IMR-90 (cell line): ENCODE measurements around the gene OR5B3. TPM values are rescaled to one million over a fixed set of nuclear protein-coding genes. Genes with fewer than 3 reads are reported as not detected.

Experiments used
- ATAC-seq: fragments of 200-7000 bp; cut with Tn5 transposase; 2 replicates; pipeline ENCODE4 v1.9.1; 2020; ENCODE audit warnings: low read depth, mild to moderate bottlenecking, moderate library complexity
- BruUV-seq: library from RNA; stranded (reverse); fragments of 400-500 nt; replicated peaks from 2 replicates; lab custom pipeline; 2021; lab: Mats Ljungman, UMichigan
- CTCF ChIA-PET: fragments of 300-600 bp; formaldehyde crosslinking; extraction: SDS; loops from one replicate; lab custom pipeline; 2021; ENCODE audit warnings: antibody characterized with exemption; lab: Yijun Ruan, JAX
- POLR2A ChIA-PET: fragments of 300-600 bp; sonication (Branson Sonifier 250); formaldehyde crosslinking; loops from one replicate; lab custom pipeline; 2022; ENCODE audit warnings: antibody characterized with exemption; ENCODE audit not compliant: unreplicated experiment; lab: Charles Lee
- DNase-seq: peaks from one replicate; pipeline ENCODE4 v3.0.0; 2013
- H2AFZ ChIP-seq: replicated peaks from 2 replicates; pipeline ENCODE3; 2013; ENCODE audit warnings: low read length, mild to moderate bottlenecking; ENCODE audit not compliant: poor library complexity
- H2AK5ac ChIP-seq: 2 replicates; pipeline ENCODE4 v1.6.1; 2013; ENCODE audit warnings: low read depth, low read length, inconsistent platforms
- H2AK9ac ChIP-seq: replicated peaks from 2 replicates; pipeline ENCODE3; 2013; ENCODE audit warnings: mild to moderate bottlenecking, low read depth, low read length, moderate library complexity; ENCODE audit not compliant: poor library complexity
- H2BK120ac ChIP-seq: 2 replicates; pipeline ENCODE4 v1.6.1; 2013; ENCODE audit warnings: low read depth, low read length, inconsistent platforms
- H2BK15ac ChIP-seq: 3 replicates; pipeline ENCODE4 v1.6.1; 2013; ENCODE audit warnings: low read depth, low read length, inconsistent platforms
- H2BK20ac ChIP-seq: 2 replicates; pipeline ENCODE4 v1.6.1; 2013; ENCODE audit warnings: low read depth, mild to moderate bottlenecking, inconsistent platforms, low read length, moderate library complexity
- H2BK5ac ChIP-seq: 2 replicates; pipeline ENCODE4 v1.6.1; 2013; ENCODE audit warnings: mild to moderate bottlenecking, low read depth, low read length, inconsistent platforms; ENCODE audit not compliant: poor library complexity, severe bottlenecking
- H3K14ac ChIP-seq: replicated peaks from 2 replicates; pipeline ENCODE4 v1.6.1; 2013; ENCODE audit warnings: low read depth, low read length, inconsistent platforms
- H3K18ac ChIP-seq: 2 replicates; pipeline ENCODE4 v1.6.1; 2013; ENCODE audit warnings: low read depth, low read length, control low read depth
- H3K23ac ChIP-seq: 2 replicates; pipeline ENCODE4 v1.6.1; 2013; ENCODE audit warnings: low read depth, low read length, inconsistent platforms
- H3K27ac ChIP-seq: 2 replicates; pipeline ENCODE4 v1.5.1; 2013; ENCODE audit warnings: mild to moderate bottlenecking, control low read depth, low read length; ENCODE audit not compliant: insufficient read depth
- H3K27me3 ChIP-seq: 2 replicates; pipeline ENCODE4 v1.6.1; 2013; ENCODE audit warnings: low read length; ENCODE audit not compliant: control insufficient read depth, insufficient read depth
- H3K36me3 ChIP-seq: 2 replicates; pipeline ENCODE4 v1.6.1; 2013; ENCODE audit warnings: low read length, mixed read lengths; ENCODE audit not compliant: control insufficient read depth, insufficient read depth
- H3K4ac ChIP-seq: 2 replicates; pipeline ENCODE4 v1.6.1; 2013; ENCODE audit warnings: low read depth, low read length, inconsistent platforms
- H3K4me1 ChIP-seq: 2 replicates; pipeline ENCODE4 v1.6.1; 2013; ENCODE audit warnings: low read length, mixed read lengths; ENCODE audit not compliant: control insufficient read depth, insufficient read depth
- H3K4me2 ChIP-seq: 2 replicates; pipeline ENCODE4 v1.6.1; 2013; ENCODE audit warnings: low read depth, mild to moderate bottlenecking, control low read depth, low read length, moderate library complexity
- H3K4me3 ChIP-seq: 2 replicates; pipeline ENCODE4 v1.5.1; 2013; ENCODE audit warnings: low read depth, mild to moderate bottlenecking, control low read depth, low read length, moderate library complexity; ENCODE audit not compliant: insufficient read depth
- H3K56ac ChIP-seq: 2 replicates; pipeline ENCODE4 v1.6.1; 2013; ENCODE audit warnings: low read length, inconsistent platforms; ENCODE audit not compliant: insufficient read depth; ENCODE audit errors: extremely low read depth
- H3K79me1 ChIP-seq, 2 experiments: 2 replicates each; pipeline ENCODE4 v1.6.1; 2013; ENCODE audit warnings: low read length in 2 of 2, inconsistent platforms in 1 of 2, low read depth in 1 of 2
- H3K9ac ChIP-seq: 2 replicates; pipeline ENCODE4 v1.6.1; 2013; ENCODE audit warnings: low read depth, low read length, control low read depth
- H3K9me1 ChIP-seq: 2 replicates; pipeline ENCODE4 v1.6.1; 2013; ENCODE audit warnings: low read length, inconsistent platforms; ENCODE audit not compliant: insufficient read depth
- H3K9me3 ChIP-seq: 2 replicates; pipeline ENCODE4 v1.6.1; 2013; ENCODE audit warnings: low read length; ENCODE audit not compliant: control insufficient read depth, insufficient read depth
- H4K20me1 ChIP-seq: 2 replicates; pipeline ENCODE4 v1.6.1; 2013; ENCODE audit warnings: low read length, inconsistent platforms; ENCODE audit not compliant: insufficient read depth
- H4K5ac ChIP-seq: 2 replicates; pipeline ENCODE4 v1.6.1; 2013; ENCODE audit warnings: mild to moderate bottlenecking, low read depth, low read length, control low read depth
- H4K8ac ChIP-seq, 2 experiments: 2 replicates each; pipeline ENCODE4 v1.6.1; 2013; ENCODE audit warnings: low read depth in 2 of 2, low read length in 2 of 2, control low read depth in 1 of 2, inconsistent platforms in 1 of 2
- H4K91ac ChIP-seq: 2 replicates; pipeline ENCODE4 v1.6.1; 2013; ENCODE audit warnings: low read depth, low read length, inconsistent platforms; ENCODE audit not compliant: insufficient read depth
- BHLHE40 ChIP-seq: fragments of 150-350 bp; IDR thresholded peaks from 2 replicates; pipeline ENCODE4 v1.6.1; 2016; ENCODE audit warnings: mild to moderate bottlenecking, low read depth, low read length
- CEBPB ChIP-seq: IDR thresholded peaks from 2 replicates; pipeline ENCODE4 v1.6.1; 2012; ENCODE audit warnings: low read depth, low read length, improper control_type of control experiment
- FOS ChIP-seq: fragments of 150-350 bp; IDR thresholded peaks from 2 replicates; pipeline ENCODE4 v1.6.1; 2016; ENCODE audit warnings: low read depth, low read length
- MAFK ChIP-seq: IDR thresholded peaks from 2 replicates; pipeline ENCODE4 v1.6.1; 2012; ENCODE audit warnings: low read depth, low read length, improper control_type of control experiment
- MAZ ChIP-seq: IDR thresholded peaks from 2 replicates; pipeline ENCODE4 v1.6.1; 2012; ENCODE audit warnings: low read depth, mild to moderate bottlenecking, low read length, improper control_type of control experiment, moderate library complexity, borderline replicate concordance
- MXI1 ChIP-seq: IDR thresholded peaks from 2 replicates; pipeline ENCODE4 v1.6.1; 2012; ENCODE audit warnings: low read depth, mild to moderate bottlenecking, low read length, moderate library complexity, borderline replicate concordance
- POLR2A ChIP-seq: IDR thresholded peaks from 2 replicates; pipeline ENCODE4 v1.6.1; 2012; ENCODE audit warnings: mild to moderate bottlenecking, low read depth, low read length
- RAD21 ChIP-seq: IDR thresholded peaks from 2 replicates; pipeline ENCODE4 v1.6.1; 2012; ENCODE audit warnings: low read length, improper control_type of control experiment
- RCOR1 ChIP-seq: IDR thresholded peaks from 2 replicates; pipeline ENCODE4 v1.6.1; 2012; ENCODE audit warnings: mild to moderate bottlenecking, low read length, improper control_type of control experiment; ENCODE audit not compliant: insufficient replicate concordance
- RFX5 ChIP-seq: IDR thresholded peaks from 2 replicates; pipeline ENCODE4 v1.8.0; 2012; ENCODE audit warnings: low read depth, mild to moderate bottlenecking, low read length, moderate library complexity
- SMC3 ChIP-seq: fragments of 150-350 bp; IDR thresholded peaks from 2 replicates; pipeline ENCODE4 v1.6.1; 2016; ENCODE audit warnings: low read depth, mild to moderate bottlenecking, antibody characterized with exemption, low read length, moderate library complexity
- whole genome bisulfite sequencing, 2 experiments: methylation state at CpG; one replicate each; pipeline versions ENCODE4 v1.1.5 to v1.1.7; 2013; ENCODE audit warnings: missing lambda C conversion rate in 2 of 2; ENCODE audit not compliant: insufficient read length in 1 of 2; ENCODE audit errors: extremely low coverage in 2 of 2; 5-methylcytosine and 5-hydroxymethylcytosine counted together
- dilution Hi-C: fragments of 300-500 bp; cut with HindIII; formaldehyde crosslinking; loops from one replicate; pipeline ENCODE4 v1.14.3; 2018; ENCODE audit warnings: low sequenced_read_pairs; ENCODE audit not compliant: unreplicated experiment
- in situ Hi-C: fragments of 300-500 bp; cut with MboI; formaldehyde crosslinking; loops from 3 replicates; pipeline ENCODE4 v1.14.3; 2019; ENCODE audit warnings: low sequenced_read_pairs, inconsistent platforms, mixed read lengths
- intact Hi-C: fragments of 100-400 bp; cut with micrococcal nuclease; formaldehyde crosslinking; loops from 2 replicates; pipeline ENCODE4 v1.10.0; 2022
- polyA plus RNA-seq, 3 experiments: library from polyadenylated mRNA; depleted of rRNA; stranded (reverse); fragments of >200 nt; gene quantifications; 2 replicates each; pipeline ENCODE4 v1.2.3, GENCODE V29; 2012; ENCODE audit warnings: low replicate concordance in 1 of 3
- total RNA-seq: library from RNA; depleted of rRNA; stranded (reverse); fragments of >200 nt; gene quantifications from 2 replicates; pipeline ENCODE4 v1.2.3, GENCODE V29; 2012
- TF ChIP-seq, protein P1 (sequence below): fragments of 150-350 bp; IDR thresholded peaks from 2 replicates; pipeline ENCODE4 v1.6.1; 2017; ENCODE audit warnings: mild to moderate bottlenecking, antibody characterized with exemption, low read length, low read depth
- TF ChIP-seq, protein P2 (sequence below): conservative IDR thresholded peaks from 2 replicates; pipeline ENCODE4 v1.5.1; 2012; ENCODE audit warnings: mild to moderate bottlenecking, low read depth, low read length, improper control_type of control experiment

OR5B3 gene
- total and polyA plus RNA-seq, 2 of the 4 experiments (the other 2 are of a cell fraction) = not detected

DNA sequence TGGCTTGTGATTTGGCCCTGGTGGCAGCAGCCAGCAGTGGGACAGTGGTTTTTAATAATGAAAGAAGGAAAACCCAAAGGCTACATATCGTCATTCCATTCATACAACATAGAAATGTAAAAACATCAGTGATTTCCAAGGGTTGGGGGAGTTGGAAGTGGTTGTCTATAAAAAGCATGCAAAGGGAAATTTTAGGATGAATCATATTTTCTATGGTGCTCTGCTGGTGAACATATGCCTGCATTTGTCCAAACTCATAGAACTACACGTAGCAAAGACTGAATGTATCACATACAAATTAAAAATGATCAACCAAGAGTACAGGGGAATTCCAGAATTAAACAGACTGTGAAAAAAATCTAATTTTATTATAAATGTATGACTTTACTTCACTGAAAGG lies 11.1 kb downstream of the OR5B3 start:
- H3K79me1 ChIP-seq = no peaks in the 10 kb centered on the region
- TF ChIP-seq CEBPB (no peak), BHLHE40 (no peak), RCOR1 (no peak), SMC3 (no peak), RFX5 (no peak), MAZ (no peak), RAD21 (no peak), MAFK (no peak), FOS (no peak), MXI1 (no peak), POLR2A (no peak)
- TF ChIP-seq, protein P1, sequence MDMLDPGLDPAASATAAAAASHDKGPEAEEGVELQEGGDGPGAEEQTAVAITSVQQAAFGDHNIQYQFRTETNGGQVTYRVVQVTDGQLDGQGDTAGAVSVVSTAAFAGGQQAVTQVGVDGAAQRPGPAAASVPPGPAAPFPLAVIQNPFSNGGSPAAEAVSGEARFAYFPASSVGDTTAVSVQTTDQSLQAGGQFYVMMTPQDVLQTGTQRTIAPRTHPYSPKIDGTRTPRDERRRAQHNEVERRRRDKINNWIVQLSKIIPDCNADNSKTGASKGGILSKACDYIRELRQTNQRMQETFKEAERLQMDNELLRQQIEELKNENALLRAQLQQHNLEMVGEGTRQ = no peak
- TF ChIP-seq, protein P2, sequence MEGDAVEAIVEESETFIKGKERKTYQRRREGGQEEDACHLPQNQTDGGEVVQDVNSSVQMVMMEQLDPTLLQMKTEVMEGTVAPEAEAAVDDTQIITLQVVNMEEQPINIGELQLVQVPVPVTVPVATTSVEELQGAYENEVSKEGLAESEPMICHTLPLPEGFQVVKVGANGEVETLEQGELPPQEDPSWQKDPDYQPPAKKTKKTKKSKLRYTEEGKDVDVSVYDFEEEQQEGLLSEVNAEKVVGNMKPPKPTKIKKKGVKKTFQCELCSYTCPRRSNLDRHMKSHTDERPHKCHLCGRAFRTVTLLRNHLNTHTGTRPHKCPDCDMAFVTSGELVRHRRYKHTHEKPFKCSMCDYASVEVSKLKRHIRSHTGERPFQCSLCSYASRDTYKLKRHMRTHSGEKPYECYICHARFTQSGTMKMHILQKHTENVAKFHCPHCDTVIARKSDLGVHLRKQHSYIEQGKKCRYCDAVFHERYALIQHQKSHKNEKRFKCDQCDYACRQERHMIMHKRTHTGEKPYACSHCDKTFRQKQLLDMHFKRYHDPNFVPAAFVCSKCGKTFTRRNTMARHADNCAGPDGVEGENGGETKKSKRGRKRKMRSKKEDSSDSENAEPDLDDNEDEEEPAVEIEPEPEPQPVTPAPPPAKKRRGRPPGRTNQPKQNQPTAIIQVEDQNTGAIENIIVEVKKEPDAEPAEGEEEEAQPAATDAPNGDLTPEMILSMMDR = no peak
- peak overlapping the region; percentile 93 for H2BK120ac ChIP-seq
- H2AK9ac ChIP-seq = peak overlapping the region; percentile 53
- H3K27me3 ChIP-seq = no peaks in the 10 kb centered on the region
- ChIA-PET POLR2A (no interaction called here), CTCF (no interaction called here)
- peak overlapping the region; percentile 91 for H3K14ac ChIP-seq
- H3K4me3 ChIP-seq = no peak overlapping the region
- H3K9me3 ChIP-seq = peaks cover 8% of the 10 kb centered on the region
- dilution Hi-C loops (no loop called here), intact Hi-C loops (loop anchor here (10.0 kb wide), 1 partner anchor 331 kb away; no protein-coding TSS in a partner anchor), in situ Hi-C loops (no loop called here)
- H3K4me1 ChIP-seq = peaks cover 13% of the 10 kb centered on the region; the same call in 1 of the 2 replicates
- BruUV-seq = no TSS peak
- H3K27ac ChIP-seq = peak overlapping the region; percentile 85
- peak overlapping the region; percentile 80 for H2BK20ac ChIP-seq
- no peaks in the 10 kb centered on the region for H3K9me1 ChIP-seq
- H2AK5ac ChIP-seq = peak overlapping the region; percentile 80
- ATAC-seq (no peak), DNase-seq (peak; percentile 71)
- H3K18ac ChIP-seq = peak overlapping the region; percentile 99
- no peaks in the 10 kb centered on the region for H3K36me3 ChIP-seq
- no peaks in the 10 kb centered on the region for H4K20me1 ChIP-seq
- H3K9ac ChIP-seq = no peak overlapping the region
- H3K4me2 ChIP-seq = no peak overlapping the region
- WGBS, 2 experiments = no CpG with 5 or more reads among the region's 2 CpGs
- H3K23ac ChIP-seq = peak overlapping the region; percentile 28; the same call in 1 of the 2 replicates
- peak overlapping the region; percentile 97 for H4K91ac ChIP-seq
- H2BK15ac ChIP-seq = peak overlapping the region; percentile 86; the same call in 2 of the 3 replicates
- peak overlapping the region; percentile 98 for H4K5ac ChIP-seq
- peak overlapping the region; percentile 87 for H3K4ac ChIP-seq
- H2AFZ ChIP-seq = peak overlapping the region; percentile 12
- peak overlapping the region; percentile 8; the same call in 1 of the 2 replicates for H3K56ac ChIP-seq
- peak overlapping the region; percentile 100 for H2BK5ac ChIP-seq
- peak overlapping the region; percentile 90 to 95 for H4K8ac ChIP-seq
